Measurements from ENCODE around the gene TAF8.
A peak's percentile ranks its signal among the peaks of the same experiment; 100 is the strongest.

- TF ChIP-seq ELF1 (IDR thresholded peaks at IDR 0.05) = no peak
- 0 out of 2 replicates have a peak, but pooled peaks have one; percentile 20 for TF ChIP-seq CTCF (IDR thresholded peaks at IDR 0.05)
- TF ChIP-seq EZH2phosphoT487 (IDR thresholded peaks at IDR 0.05; ENCODE audit: borderline replicate concordance, low read depth) = no peak
- TF ChIP-seq YY1 (IDR thresholded peaks at IDR 0.05; ENCODE audit: low read depth) = no peak
These were observed 45.6 kb downstream of the TAF8 start for GRCh38 chr6:42095776-42096541.

Measured in SK-N-SH (cell line).